Measurements from ENCODE around the gene DEPP1. TPM values are rescaled to one million over a fixed set of nuclear protein-coding genes. Genes with fewer than 3 reads are reported as not detected.

The DEPP1 gene
- total and polyA plus RNA-seq, 2 of the 13 experiments (the other 11 are each of a cell fraction or from before 2014, with no cell fraction given): 14.8 to 270 TPM

DNA sequence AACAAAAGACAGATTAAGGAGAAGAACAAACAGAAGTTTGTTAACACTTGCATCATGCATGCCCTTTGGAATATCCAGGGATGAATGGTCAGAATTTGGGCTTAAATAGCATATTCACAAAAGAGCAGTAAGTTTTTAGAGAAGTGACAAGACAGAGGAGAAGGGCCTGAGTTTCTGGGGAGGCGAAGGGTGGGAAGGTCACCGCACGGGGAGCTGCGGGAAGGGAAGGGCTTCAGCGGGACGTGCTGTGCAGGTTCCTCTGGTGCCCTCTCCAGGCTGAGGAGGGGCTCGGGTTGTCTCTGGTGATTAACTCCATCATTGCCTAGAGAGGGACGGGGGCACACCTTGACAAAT, 11.7 kb upstream of the DEPP1 start (continued):
- TF ChIP-seq KDM2A (CRISPR knock-in tag; IDR thresholded peaks at IDR 0.05; ENCODE audit: borderline replicate concordance, low read depth): peak; percentile 46; the same call in 1 of the 2 replicates
- 0 out of 2 replicates have a peak, but pooled peaks have one; percentile 69 for TF ChIP-seq ZNF607 (CRISPR knock-in tag; IDR thresholded peaks at IDR 0.05; ENCODE audit: borderline replicate concordance)
- 0 out of 2 replicates have a peak, but pooled peaks have one; percentile 43 for TF ChIP-seq ZNF136 (CRISPR knock-in tag; IDR thresholded peaks at IDR 0.05; ENCODE audit: low read depth)
- 0 out of 2 replicates have a peak, but pooled peaks have one; percentile 11 for TF ChIP-seq THAP11 (CRISPR knock-in tag; IDR thresholded peaks at IDR 0.05)
- no peak for TF ChIP-seq HES4 (CRISPR knock-in tag; IDR thresholded peaks at IDR 0.05; ENCODE audit: borderline replicate concordance)
- TF ChIP-seq ZNF230 (CRISPR knock-in tag; IDR thresholded peaks at IDR 0.05): 0 out of 2 replicates have a peak, but pooled peaks have one; percentile 39
- TF ChIP-seq SOX6 (IDR thresholded peaks at IDR 0.05): no peak
- TF ChIP-seq SOX6 (CRISPR knock-in tag; IDR thresholded peaks at IDR 0.05): peak; percentile 88; the same call in 1 of the 2 replicates
- TF ChIP-seq SALL1 (CRISPR knock-in tag; IDR thresholded peaks at IDR 0.05): peak; percentile 57; the same call in 1 of the 2 replicates
- no peak for TF ChIP-seq ZNF460 (CRISPR knock-in tag; IDR thresholded peaks at IDR 0.05; ENCODE audit: borderline replicate concordance)
- TF ChIP-seq, protein P1, sequence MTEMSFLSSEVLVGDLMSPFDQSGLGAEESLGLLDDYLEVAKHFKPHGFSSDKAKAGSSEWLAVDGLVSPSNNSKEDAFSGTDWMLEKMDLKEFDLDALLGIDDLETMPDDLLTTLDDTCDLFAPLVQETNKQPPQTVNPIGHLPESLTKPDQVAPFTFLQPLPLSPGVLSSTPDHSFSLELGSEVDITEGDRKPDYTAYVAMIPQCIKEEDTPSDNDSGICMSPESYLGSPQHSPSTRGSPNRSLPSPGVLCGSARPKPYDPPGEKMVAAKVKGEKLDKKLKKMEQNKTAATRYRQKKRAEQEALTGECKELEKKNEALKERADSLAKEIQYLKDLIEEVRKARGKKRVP (CRISPR knock-in tag; IDR thresholded peaks at IDR 0.05): peak; percentile 44 to 97; a peak in 2 of 4 replicates
- TF ChIP-seq, protein P2, sequence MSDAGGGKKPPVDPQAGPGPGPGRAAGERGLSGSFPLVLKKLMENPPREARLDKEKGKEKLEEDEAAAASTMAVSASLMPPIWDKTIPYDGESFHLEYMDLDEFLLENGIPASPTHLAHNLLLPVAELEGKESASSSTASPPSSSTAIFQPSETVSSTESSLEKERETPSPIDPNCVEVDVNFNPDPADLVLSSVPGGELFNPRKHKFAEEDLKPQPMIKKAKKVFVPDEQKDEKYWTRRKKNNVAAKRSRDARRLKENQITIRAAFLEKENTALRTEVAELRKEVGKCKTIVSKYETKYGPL (CRISPR knock-in tag; IDR thresholded peaks at IDR 0.05): 0 out of 2 replicates have a peak, but pooled peaks have one; percentile 50
- TF ChIP-seq, protein P3, sequence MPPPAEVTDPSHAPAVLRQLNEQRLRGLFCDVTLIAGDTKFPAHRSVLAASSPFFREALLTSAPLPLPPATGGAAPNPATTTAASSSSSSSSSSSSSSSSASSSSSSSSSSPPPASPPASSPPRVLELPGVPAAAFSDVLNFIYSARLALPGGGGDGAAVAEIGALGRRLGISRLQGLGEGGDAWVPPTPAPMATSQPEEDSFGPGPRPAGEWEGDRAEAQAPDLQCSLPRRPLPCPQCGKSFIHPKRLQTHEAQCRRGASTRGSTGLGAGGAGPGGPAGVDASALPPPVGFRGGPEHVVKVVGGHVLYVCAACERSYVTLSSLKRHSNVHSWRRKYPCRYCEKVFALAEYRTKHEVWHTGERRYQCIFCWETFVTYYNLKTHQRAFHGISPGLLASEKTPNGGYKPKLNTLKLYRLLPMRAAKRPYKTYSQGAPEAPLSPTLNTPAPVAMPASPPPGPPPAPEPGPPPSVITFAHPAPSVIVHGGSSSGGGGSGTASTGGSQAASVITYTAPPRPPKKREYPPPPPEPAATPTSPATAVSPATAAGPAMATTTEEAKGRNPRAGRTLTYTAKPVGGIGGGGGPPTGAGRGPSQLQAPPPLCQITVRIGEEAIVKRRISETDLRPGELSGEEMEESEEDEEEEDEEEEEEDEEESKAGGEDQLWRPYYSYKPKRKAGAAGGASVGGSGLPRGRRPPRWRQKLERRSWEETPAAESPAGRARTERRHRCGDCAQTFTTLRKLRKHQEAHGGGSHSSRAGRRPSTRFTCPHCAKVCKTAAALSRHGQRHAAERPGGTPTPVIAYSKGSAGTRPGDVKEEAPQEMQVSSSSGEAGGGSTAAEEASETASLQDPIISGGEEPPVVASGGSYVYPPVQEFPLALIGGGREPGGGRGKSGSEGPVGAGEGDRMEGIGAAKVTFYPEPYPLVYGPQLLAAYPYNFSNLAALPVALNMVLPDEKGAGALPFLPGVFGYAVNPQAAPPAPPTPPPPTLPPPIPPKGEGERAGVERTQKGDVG (CRISPR knock-in tag; IDR thresholded peaks at IDR 0.05; ENCODE audit: borderline replicate concordance): peak; percentile 71; the same call in 1 of the 2 replicates
- no peak for TF ChIP-seq FOXA1 (IDR thresholded peaks at IDR 0.05)
- peak; percentile 26; the same call in 1 of the 2 replicates for TF ChIP-seq FOXA1 (CRISPR knock-in tag; IDR thresholded peaks at IDR 0.05)
- 0 out of 2 replicates have a peak, but pooled peaks have one; percentile 27 for TF ChIP-seq TP53 (CRISPR knock-in tag; conservative IDR thresholded peaks at IDR 0.05)
- peak; percentile 55; the same call in 1 of the 2 replicates for TF ChIP-seq ZNF264 (CRISPR knock-in tag; IDR thresholded peaks at IDR 0.05)
- TF ChIP-seq BCL6 (CRISPR knock-in tag; IDR thresholded peaks at IDR 0.05): peak; percentile 63
- TF ChIP-seq, protein P4, sequence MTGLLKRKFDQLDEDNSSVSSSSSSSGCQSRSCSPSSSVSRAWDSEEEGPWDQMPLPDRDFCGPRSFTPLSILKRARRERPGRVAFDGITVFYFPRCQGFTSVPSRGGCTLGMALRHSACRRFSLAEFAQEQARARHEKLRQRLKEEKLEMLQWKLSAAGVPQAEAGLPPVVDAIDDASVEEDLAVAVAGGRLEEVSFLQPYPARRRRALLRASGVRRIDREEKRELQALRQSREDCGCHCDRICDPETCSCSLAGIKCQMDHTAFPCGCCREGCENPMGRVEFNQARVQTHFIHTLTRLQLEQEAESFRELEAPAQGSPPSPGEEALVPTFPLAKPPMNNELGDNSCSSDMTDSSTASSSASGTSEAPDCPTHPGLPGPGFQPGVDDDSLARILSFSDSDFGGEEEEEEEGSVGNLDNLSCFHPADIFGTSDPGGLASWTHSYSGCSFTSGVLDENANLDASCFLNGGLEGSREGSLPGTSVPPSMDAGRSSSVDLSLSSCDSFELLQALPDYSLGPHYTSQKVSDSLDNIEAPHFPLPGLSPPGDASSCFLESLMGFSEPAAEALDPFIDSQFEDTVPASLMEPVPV (CRISPR knock-in tag; IDR thresholded peaks at IDR 0.05): no peak
- TF ChIP-seq FOSL2 (CRISPR knock-in tag; IDR thresholded peaks at IDR 0.05): peak; percentile 13; the same call in 1 of the 2 replicates
- TF ChIP-seq SPEN (CRISPR knock-in tag; IDR thresholded peaks at IDR 0.05; ENCODE audit: low read depth): 0 out of 2 replicates have a peak, but pooled peaks have one; percentile 21
- TF ChIP-seq ZNF629 (CRISPR knock-in tag; conservative IDR thresholded peaks at IDR 0.05): 0 out of 2 replicates have a peak, but pooled peaks have one; percentile 22
- TF ChIP-seq, protein P5, sequence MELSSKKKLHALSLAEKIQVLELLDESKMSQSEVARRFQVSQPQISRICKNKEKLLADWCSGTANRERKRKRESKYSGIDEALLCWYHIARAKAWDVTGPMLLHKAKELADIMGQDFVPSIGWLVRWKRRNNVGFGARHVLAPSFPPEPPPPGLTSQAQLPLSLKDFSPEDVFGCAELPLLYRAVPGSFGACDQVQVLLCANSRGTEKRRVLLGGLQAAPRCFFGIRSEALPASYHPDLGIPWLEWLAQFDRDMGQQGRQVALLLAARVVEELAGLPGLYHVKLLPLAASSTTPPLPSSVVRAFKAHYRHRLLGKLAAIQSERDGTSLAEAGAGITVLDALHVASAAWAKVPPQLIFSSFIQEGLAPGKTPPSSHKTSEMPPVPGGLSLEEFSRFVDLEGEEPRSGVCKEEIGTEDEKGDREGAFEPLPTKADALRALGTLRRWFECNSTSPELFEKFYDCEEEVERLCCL (CRISPR knock-in tag; IDR thresholded peaks at IDR 0.05; ENCODE audit: borderline replicate concordance): no peak
